ENCODE data around the gene APLN.

APLN gene

DNA sequence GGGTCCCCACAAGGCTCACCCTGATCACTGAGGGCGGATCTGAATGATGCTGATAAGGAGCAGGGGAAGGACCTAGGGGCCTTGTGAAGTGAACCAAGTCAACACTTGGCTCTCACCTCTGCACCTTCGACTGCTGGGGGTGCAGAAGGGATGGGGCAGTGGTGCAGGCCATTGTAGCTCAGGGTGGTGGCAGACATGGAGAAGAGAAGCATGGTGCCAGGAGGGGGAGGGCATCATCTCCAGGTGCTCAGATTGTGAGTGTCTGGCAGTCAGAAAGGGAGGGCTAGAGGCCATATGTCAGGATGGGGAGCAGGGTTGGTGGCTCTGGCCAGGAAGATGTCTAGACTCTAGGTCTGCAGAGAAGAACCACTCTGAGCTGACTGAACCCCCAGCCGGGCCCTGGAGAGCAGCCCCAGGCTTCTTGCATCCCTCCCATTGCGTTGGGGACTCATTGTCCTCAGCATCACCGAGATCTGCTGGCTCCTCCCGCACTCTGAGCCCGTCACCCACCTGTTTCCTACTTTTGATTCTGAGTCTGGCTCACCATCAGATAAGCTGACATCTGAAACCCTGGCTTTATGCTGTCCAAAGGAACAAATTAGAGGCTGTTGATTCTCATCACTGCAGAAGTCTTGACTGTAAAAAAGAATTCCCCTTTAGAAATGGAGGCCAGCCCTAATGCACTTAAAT is 3.8 kb downstream of the APLN start:
- TF ChIP-seq, protein P1, sequence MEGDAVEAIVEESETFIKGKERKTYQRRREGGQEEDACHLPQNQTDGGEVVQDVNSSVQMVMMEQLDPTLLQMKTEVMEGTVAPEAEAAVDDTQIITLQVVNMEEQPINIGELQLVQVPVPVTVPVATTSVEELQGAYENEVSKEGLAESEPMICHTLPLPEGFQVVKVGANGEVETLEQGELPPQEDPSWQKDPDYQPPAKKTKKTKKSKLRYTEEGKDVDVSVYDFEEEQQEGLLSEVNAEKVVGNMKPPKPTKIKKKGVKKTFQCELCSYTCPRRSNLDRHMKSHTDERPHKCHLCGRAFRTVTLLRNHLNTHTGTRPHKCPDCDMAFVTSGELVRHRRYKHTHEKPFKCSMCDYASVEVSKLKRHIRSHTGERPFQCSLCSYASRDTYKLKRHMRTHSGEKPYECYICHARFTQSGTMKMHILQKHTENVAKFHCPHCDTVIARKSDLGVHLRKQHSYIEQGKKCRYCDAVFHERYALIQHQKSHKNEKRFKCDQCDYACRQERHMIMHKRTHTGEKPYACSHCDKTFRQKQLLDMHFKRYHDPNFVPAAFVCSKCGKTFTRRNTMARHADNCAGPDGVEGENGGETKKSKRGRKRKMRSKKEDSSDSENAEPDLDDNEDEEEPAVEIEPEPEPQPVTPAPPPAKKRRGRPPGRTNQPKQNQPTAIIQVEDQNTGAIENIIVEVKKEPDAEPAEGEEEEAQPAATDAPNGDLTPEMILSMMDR (IDR thresholded peaks at IDR 0.05; ENCODE audit: control insufficient read depth, extremely low read depth, insufficient read depth): no peak
- no peak for DNase-seq (ENCODE audit: low read depth)
- no peak overlapping the region for H3K4me3 ChIP-seq (ENCODE audit: low read depth, low read length)

GRCh38 chrX:129650183-129650689 is 4.5 kb downstream of the APLN start:
- no peak for DNase-seq (ENCODE audit: low read depth)
- no peak overlapping the region for H3K4me3 ChIP-seq (ENCODE audit: low read depth, low read length)
- TF ChIP-seq, protein P1 (IDR thresholded peaks at IDR 0.05; ENCODE audit: control insufficient read depth, extremely low read depth, insufficient read depth): no peak

DNA sequence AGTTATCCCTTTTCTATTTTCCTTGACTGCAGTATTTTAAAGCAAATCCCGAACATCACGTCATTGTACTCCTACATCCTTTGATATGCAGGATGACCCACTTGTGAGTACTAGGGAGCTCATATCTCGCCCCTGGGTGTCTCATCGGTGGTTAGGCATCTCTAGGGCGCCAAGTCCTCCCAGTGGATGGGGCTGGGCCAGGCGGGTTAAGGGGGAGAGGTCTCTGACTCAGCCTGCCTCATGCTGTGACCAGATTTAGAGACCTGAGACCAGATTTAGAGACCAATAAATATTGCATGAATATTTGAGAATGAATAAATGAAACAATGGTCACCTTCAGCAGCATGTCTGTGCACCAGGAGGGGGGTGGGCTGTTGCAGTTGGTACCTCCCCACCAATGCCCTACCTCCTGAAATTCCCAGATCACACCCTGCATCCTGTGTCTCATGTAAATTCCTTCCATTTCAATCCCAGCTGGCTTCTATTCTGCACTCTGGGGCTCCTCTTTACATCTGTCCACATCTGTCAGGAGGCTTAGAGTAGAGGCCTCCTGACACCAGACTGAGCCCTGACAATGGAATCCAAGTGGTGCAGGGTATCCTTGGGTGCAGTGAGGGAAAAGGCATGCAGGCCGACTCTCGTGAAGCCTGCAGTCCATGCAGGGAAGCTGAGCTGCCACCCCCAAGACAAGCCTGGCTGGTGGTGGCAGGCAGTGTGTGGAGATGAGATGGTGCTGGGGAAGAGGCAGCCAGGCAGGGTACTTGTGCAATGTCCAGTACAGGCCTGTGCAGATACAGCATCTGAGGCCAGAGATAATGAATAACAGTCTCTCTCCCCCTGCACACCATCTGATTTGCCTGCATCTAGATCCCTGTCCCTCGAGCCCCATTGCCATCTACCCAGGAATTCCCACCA is 5.2 kb downstream of the APLN start:
- H3K4me3 ChIP-seq (ENCODE audit: low read depth, low read length): no peak overlapping the region
- no peak for DNase-seq (ENCODE audit: low read depth)
- TF ChIP-seq, protein P1 (IDR thresholded peaks at IDR 0.05; ENCODE audit: control insufficient read depth, extremely low read depth, insufficient read depth): no peak

- TF ChIP-seq, protein P1 (IDR thresholded peaks at IDR 0.05; ENCODE audit: control insufficient read depth, extremely low read depth, insufficient read depth): no peak
- no peak overlapping the region for H3K4me3 ChIP-seq (ENCODE audit: low read depth, low read length)
- DNase-seq (ENCODE audit: low read depth): no peak
These were observed 6.1 kb downstream of the APLN start for GRCh38 chrX:129648514-129649267.

DNA sequence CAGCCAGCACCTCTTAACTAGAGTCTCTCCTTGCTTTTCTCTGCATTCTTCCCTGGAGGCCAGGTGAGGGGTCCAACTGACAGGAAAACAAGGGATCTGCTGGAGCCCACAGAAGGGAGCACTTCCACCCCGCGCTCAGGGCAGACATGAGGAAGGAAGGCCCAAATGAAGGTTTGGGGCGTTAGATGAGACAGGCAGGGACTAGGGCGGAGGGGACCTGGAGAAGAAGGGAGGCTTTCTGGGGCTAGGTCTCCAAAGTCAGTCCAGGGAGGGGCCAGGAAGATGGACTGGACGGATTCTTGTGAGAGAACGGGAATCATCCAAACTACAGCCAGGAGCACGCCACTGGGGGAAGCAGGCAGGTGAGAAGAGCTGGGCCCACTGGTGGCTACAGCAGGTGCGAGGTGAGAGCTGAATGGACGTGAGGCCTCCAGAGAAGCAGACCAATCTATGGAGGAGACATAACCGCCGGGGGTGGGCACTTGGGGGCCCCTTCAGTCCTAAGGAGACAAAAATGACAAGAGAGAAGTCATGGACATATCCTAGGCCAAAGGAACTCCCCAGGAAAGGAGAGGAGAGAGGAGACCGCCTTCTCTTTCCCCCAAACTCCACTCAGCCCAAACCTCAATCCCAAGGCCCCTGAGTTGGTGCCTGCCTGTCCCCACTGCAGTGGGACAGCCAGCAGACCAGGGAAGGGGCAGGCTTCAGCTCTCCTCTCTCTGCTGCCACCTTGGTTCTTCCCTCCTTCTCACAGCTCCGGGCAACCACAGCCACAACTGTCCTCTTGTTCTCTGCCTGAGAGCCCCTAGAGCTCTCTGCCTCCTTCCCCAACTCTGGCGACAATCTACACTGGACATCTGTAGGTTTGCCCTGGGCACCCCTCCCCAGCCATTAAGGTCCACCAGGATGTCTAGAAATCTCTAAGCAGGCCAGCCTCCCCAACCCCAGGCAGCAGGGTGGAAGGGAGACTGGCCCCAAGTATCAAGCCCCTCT is 7.0 kb downstream of the APLN start:
- DNase-seq (ENCODE audit: low read depth): no peak
- no peak overlapping the region for H3K4me3 ChIP-seq (ENCODE audit: low read depth, low read length)
- TF ChIP-seq, protein P1 (IDR thresholded peaks at IDR 0.05; ENCODE audit: control insufficient read depth, extremely low read depth, insufficient read depth): no peak

Data from LNCaP clone FGC (cell line).